ENCODE results near the gene CRADD. TPM values are rescaled to one million over a fixed set of nuclear protein-coding genes. Genes with fewer than 3 reads are reported as not detected.

Gene CRADD
- total RNA-seq, 6 donors from 2014 or later: 13.7 to 40.7 (median 29.0) TPM

GRCh38 chr12:93657071-93657470, 20.1 kb upstream of the CRADD start:
- H3K27ac ChIP-seq: no peak overlapping the region
- H3K27me3 ChIP-seq: no peaks in the 10 kb centered on the region
- TF ChIP-seq POLR2AphosphoS5 (IDR thresholded peaks at IDR 0.05) (no peak), EP300 (IDR thresholded peaks at IDR 0.05) (no peak), CTCF (IDR thresholded peaks at IDR 0.05) (no peak), POLR2A (IDR thresholded peaks at IDR 0.05) (no peak)
- H3K9me3 ChIP-seq: no peaks in the 10 kb centered on the region
- WGBS, 2 donors: 84 to 89% methylated on average over 2 of the region's 2 CpGs
- no peak for DNase-seq
- no peaks in the 10 kb centered on the region for H3K36me3 ChIP-seq
- ATAC-seq (ENCODE audit: low FRiP score in 2 of 2): no peak
- no peak overlapping the region for H3K4me3 ChIP-seq
- H3K4me1 ChIP-seq: no peaks in the 10 kb centered on the region

GRCh38 chr12:93661021-93661420, 16.2 kb upstream of the CRADD start:
- ATAC-seq (ENCODE audit: low FRiP score in 2 of 2): no peak
- H3K27me3 ChIP-seq: no peaks in the 10 kb centered on the region
- no peak overlapping the region for H3K27ac ChIP-seq
- no peak for DNase-seq
- no peaks in the 10 kb centered on the region for H3K9me3 ChIP-seq
- H3K4me3 ChIP-seq: no peak overlapping the region
- 77 to 81% methylated on average over 3 of the region's 3 CpGs for WGBS, 2 donors
- TF ChIP-seq POLR2A (IDR thresholded peaks at IDR 0.05) (no peak), CTCF (IDR thresholded peaks at IDR 0.05) (no peak), EP300 (IDR thresholded peaks at IDR 0.05) (no peak), POLR2AphosphoS5 (IDR thresholded peaks at IDR 0.05) (no peak)
- H3K36me3 ChIP-seq: no peaks in the 10 kb centered on the region
- no peaks in the 10 kb centered on the region for H3K4me1 ChIP-seq

DNA sequence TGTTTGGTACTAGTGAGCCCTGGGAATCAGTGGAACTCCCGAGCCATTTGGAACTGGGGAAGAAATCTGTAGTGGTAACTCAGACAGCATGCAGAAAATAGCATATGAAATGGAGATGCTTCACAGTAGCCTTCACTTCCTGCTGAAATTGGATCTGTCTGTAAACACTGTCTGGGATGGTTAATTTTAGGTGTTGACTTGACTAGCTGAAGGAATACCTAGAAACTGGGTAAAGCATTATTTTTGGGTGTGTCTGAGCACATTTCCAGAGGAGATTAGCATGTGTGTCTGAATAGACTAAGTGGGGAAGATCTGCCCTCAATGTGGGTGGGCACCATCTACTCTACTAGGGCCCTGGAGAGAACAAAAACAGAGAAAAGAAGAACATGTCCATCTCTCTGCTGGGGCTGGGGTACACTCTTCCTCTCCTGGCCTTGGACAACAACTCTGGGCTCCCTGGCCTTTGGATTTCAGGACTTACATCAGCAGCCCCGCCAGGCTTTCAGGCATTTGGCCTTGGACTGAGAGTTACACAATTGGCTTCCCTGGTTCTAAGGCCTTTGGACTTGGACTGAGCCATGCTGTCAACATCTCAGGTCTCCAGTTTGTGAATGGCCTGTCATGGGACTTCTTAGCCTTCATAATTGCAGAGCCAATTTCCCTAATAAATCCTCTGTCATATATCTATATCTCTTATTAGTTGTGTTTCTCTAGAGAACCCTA, 14.0 kb upstream of the CRADD start:
- no peak overlapping the region for H3K4me3 ChIP-seq
- ATAC-seq (ENCODE audit: low FRiP score in 2 of 2) (no peak), DNase-seq (no peak)
- 57 to 72% methylated on average over 2 of the region's 2 CpGs for whole genome bisulfite sequencing, 2 donors
- no peaks in the 10 kb centered on the region for H3K36me3 ChIP-seq
- H3K4me1 ChIP-seq: no peaks in the 10 kb centered on the region
- no peaks in the 10 kb centered on the region for H3K27me3 ChIP-seq
- H3K27ac ChIP-seq: no peak overlapping the region
- TF ChIP-seq CTCF (IDR thresholded peaks at IDR 0.05) (no peak), POLR2A (IDR thresholded peaks at IDR 0.05) (no peak), POLR2AphosphoS5 (IDR thresholded peaks at IDR 0.05) (no peak), EP300 (IDR thresholded peaks at IDR 0.05) (no peak)
- H3K9me3 ChIP-seq: no peaks in the 10 kb centered on the region

DNA sequence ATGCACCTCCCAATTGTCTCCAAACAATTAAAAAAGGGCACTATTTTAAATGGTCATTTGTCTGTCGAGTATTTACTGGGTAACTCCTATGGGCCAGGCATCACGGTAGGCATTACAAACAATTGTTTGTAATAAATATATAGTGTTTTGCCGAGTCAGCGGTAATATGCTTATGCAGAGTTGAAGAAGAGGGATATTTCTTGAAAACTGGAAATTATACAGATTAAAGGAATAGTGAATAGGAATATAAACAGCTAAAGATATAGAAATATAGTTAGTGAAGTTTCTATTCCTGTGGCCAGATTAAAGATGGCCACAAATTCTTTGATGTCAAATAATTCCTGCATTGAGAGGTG, 13.5 kb upstream of the CRADD start:
- WGBS, 2 donors: 98 to 99% methylated on average over 4 of the region's 4 CpGs
- no peaks in the 10 kb centered on the region for H3K9me3 ChIP-seq
- DNase-seq: no peak

More for the DNA sequence above, 13.5 kb upstream of the CRADD start:
- no peak for TF ChIP-seq POLR2A (IDR thresholded peaks at IDR 0.05)
- no peak for TF ChIP-seq CTCF (IDR thresholded peaks at IDR 0.05)
- TF ChIP-seq EP300 (IDR thresholded peaks at IDR 0.05): no peak
- TF ChIP-seq POLR2AphosphoS5 (IDR thresholded peaks at IDR 0.05): no peak
- Histone ChIP-seq H3K27ac (no peak overlapping the region), H3K27me3 (no peaks in the 10 kb centered on the region), H3K4me3 (no peak overlapping the region), H3K4me1 (no peaks in the 10 kb centered on the region), H3K36me3 (no peaks in the 10 kb centered on the region)
- ATAC-seq (ENCODE audit: low FRiP score in 2 of 2): no peak
